ENCODE results near the gene CFAP74.

DNA sequence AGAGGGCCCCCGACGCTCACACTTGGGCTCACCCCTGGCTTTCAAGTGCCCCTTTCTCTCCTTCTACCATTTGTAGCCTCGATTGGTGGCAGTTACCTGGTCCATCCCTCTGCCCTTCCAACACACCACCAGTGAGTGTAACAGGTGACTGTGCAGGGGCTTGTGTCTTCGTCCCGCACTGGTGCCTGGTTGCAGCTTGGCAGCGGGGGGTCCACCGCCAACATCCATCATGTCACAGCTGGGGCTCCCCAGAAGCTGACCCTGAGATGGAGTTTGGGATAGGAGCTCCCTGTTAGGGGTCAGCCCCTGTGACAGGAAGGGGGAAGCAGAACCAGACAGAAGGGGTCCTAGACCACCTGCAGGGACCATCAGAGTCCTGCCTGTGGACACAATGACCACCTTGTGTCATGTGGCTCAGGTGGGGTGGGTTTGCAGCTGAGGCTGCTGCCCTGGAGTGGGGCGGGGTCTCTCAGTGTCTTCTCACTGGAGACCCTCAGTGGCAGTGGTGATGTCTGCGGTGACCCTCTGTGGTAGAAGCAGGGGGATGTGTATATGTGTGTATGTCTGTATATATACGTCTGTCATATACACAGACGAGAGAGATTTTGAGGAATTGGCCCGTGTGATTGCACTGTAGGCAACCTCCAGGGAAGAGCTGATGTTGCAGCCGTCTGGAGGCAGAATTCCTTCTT is 92.1 kb downstream of the CFAP74 start:
- TF ChIP-seq POLR2A (IDR thresholded peaks at IDR 0.05; ENCODE audit: low read length), result no peak
- no peak for TF ChIP-seq GATA1 (IDR thresholded peaks at IDR 0.05; ENCODE audit: low read depth, low read length)

All from erythroblast (primary cell).